Measurements from ENCODE around the gene LAMC2.

The LAMC2 gene

GRCh38 chr1:183167676-183168075 is 18.4 kb upstream of the LAMC2 start:
- Histone ChIP-seq H4K20me1 (ENCODE audit: insufficient read depth, low read length) (no peaks in the 10 kb centered on the region), H2AFZ (ENCODE audit: low read depth, low read length) (no peak overlapping the region), H3K4me2 (ENCODE audit: insufficient read depth, low read length) (no peak overlapping the region), H3K4me1 (ENCODE audit: insufficient read depth, low read length) (no peaks in the 10 kb centered on the region), H3K27ac (ENCODE audit: low read length) (no peak overlapping the region), H3K36me3 (ENCODE audit: insufficient read depth, low read length) (no peaks in the 10 kb centered on the region), H3K9me3 (ENCODE audit: insufficient read depth, low read length, severe bottlenecking) (no peaks in the 10 kb centered on the region), H3K9ac (ENCODE audit: low read depth, low read length) (no peak overlapping the region), H3K27me3 (ENCODE audit: insufficient read depth, low read length, poor library complexity) (no peaks in the 10 kb centered on the region), H3K79me2 (ENCODE audit: insufficient read depth, low read length) (no peaks in the 10 kb centered on the region), H3K4me3 (ENCODE audit: low read depth in 1 of 2, low read length in 2 of 2) (no peak overlapping the region)
- ATAC-seq (ENCODE audit: insufficient read depth, low read depth) = no peak
- no peak for DNase-seq
- TF ChIP-seq EZH2 (IDR thresholded peaks at IDR 0.05; ENCODE audit: borderline replicate concordance, low read depth, low read length, severe bottlenecking) (no peak), CTCF (IDR thresholded peaks at IDR 0.05; ENCODE audit: borderline replicate concordance, extremely low read depth, low read length, poor library complexity, severe bottlenecking) (no peak)

GRCh38 chr1:183168308-183168707 is 17.8 kb upstream of the LAMC2 start:
- Histone ChIP-seq H3K36me3 (ENCODE audit: insufficient read depth, low read length) (no peaks in the 10 kb centered on the region), H3K9ac (ENCODE audit: low read depth, low read length) (no peak overlapping the region), H3K4me2 (ENCODE audit: insufficient read depth, low read length) (no peak overlapping the region), H3K27ac (ENCODE audit: low read length) (no peak overlapping the region), H4K20me1 (ENCODE audit: insufficient read depth, low read length) (no peaks in the 10 kb centered on the region), H3K4me1 (ENCODE audit: insufficient read depth, low read length) (no peaks in the 10 kb centered on the region), H2AFZ (ENCODE audit: low read depth, low read length) (no peak overlapping the region), H3K4me3 (ENCODE audit: low read depth in 1 of 2, low read length in 2 of 2) (no peak overlapping the region), H3K27me3 (ENCODE audit: insufficient read depth, low read length, poor library complexity) (no peaks in the 10 kb centered on the region), H3K9me3 (ENCODE audit: insufficient read depth, low read length, severe bottlenecking) (no peaks in the 10 kb centered on the region), H3K79me2 (ENCODE audit: insufficient read depth, low read length) (no peaks in the 10 kb centered on the region)
- ATAC-seq (ENCODE audit: insufficient read depth, low read depth) = no peak
- TF ChIP-seq CTCF (IDR thresholded peaks at IDR 0.05; ENCODE audit: borderline replicate concordance, extremely low read depth, low read length, poor library complexity, severe bottlenecking) (no peak), EZH2 (IDR thresholded peaks at IDR 0.05; ENCODE audit: borderline replicate concordance, low read depth, low read length, severe bottlenecking) (no peak)
- no peak for DNase-seq

GRCh38 chr1:183173828-183174227 is 12.2 kb upstream of the LAMC2 start:
- no peak for ATAC-seq (ENCODE audit: insufficient read depth, low read depth)
- no peaks in the 10 kb centered on the region for H3K79me2 ChIP-seq (ENCODE audit: insufficient read depth, low read length)
- H3K9me3 ChIP-seq (ENCODE audit: insufficient read depth, low read length, severe bottlenecking) = no peaks in the 10 kb centered on the region
- H3K9ac ChIP-seq (ENCODE audit: low read depth, low read length) = no peak overlapping the region
- no peaks in the 10 kb centered on the region for H3K36me3 ChIP-seq (ENCODE audit: insufficient read depth, low read length)
- no peaks in the 10 kb centered on the region for H3K4me1 ChIP-seq (ENCODE audit: insufficient read depth, low read length)
- H4K20me1 ChIP-seq (ENCODE audit: insufficient read depth, low read length) = no peaks in the 10 kb centered on the region
- no peak overlapping the region for H3K4me3 ChIP-seq (ENCODE audit: low read depth in 1 of 2, low read length in 2 of 2)
- no peak overlapping the region for H2AFZ ChIP-seq (ENCODE audit: low read depth, low read length)
- no peaks in the 10 kb centered on the region for H3K27me3 ChIP-seq (ENCODE audit: insufficient read depth, low read length, poor library complexity)
- no peak for TF ChIP-seq CTCF (IDR thresholded peaks at IDR 0.05; ENCODE audit: borderline replicate concordance, extremely low read depth, low read length, poor library complexity, severe bottlenecking)
- no peak for TF ChIP-seq EZH2 (IDR thresholded peaks at IDR 0.05; ENCODE audit: borderline replicate concordance, low read depth, low read length, severe bottlenecking)
- no peak overlapping the region for H3K27ac ChIP-seq (ENCODE audit: low read length)
- H3K4me2 ChIP-seq (ENCODE audit: insufficient read depth, low read length) = no peak overlapping the region
- DNase-seq = no peak

- Histone ChIP-seq H2AFZ (ENCODE audit: low read depth, low read length) (no peak overlapping the region), H3K27ac (ENCODE audit: low read length) (no peak overlapping the region), H3K4me2 (ENCODE audit: insufficient read depth, low read length) (no peak overlapping the region), H3K9me3 (ENCODE audit: insufficient read depth, low read length, severe bottlenecking) (no peaks in the 10 kb centered on the region), H3K79me2 (ENCODE audit: insufficient read depth, low read length) (no peaks in the 10 kb centered on the region), H3K27me3 (ENCODE audit: insufficient read depth, low read length, poor library complexity) (no peaks in the 10 kb centered on the region), H4K20me1 (ENCODE audit: insufficient read depth, low read length) (no peaks in the 10 kb centered on the region), H3K4me3 (ENCODE audit: low read depth in 1 of 2, low read length in 2 of 2) (no peak overlapping the region), H3K36me3 (ENCODE audit: insufficient read depth, low read length) (no peaks in the 10 kb centered on the region), H3K4me1 (ENCODE audit: insufficient read depth, low read length) (no peaks in the 10 kb centered on the region), H3K9ac (ENCODE audit: low read depth, low read length) (no peak overlapping the region)
- no peak for DNase-seq
- TF ChIP-seq CTCF (IDR thresholded peaks at IDR 0.05; ENCODE audit: borderline replicate concordance, extremely low read depth, low read length, poor library complexity, severe bottlenecking) = no peak
- no peak for TF ChIP-seq EZH2 (IDR thresholded peaks at IDR 0.05; ENCODE audit: borderline replicate concordance, low read depth, low read length, severe bottlenecking)
- ATAC-seq (ENCODE audit: insufficient read depth, low read depth) = no peak
Observed at GRCh38 chr1:183175631-183176030, 10.4 kb upstream of the LAMC2 start.
